Measurements from ENCODE around the gene NLGN2. TPM values are rescaled to one million over a fixed set of nuclear protein-coding genes. Genes with fewer than 3 reads are reported as not detected.
A peak's percentile ranks its signal among the peaks of the same experiment; 100 is the strongest.

The NLGN2 gene
- total RNA-seq, 4 donors from 2014 or later = 2.2 to 6.3 (median 4.7) TPM

DNA sequence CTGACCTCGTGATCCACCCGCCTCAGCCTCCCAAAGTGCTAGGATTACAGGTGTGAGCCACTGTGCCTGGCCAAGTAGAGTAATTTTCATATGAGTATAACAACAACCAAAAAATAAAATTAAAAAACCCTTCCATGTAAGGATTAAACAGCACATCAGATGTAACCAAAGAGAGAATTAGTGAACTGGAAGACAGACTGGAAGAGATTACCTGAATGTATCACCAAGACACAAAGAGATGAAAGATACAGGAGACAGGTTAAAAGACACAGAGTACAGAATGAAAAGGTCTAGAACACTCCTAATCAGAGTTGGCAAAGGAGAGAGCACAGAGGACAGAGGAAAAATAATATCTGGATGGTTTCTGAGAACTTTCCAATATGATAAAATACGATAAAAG, 28.5 kb upstream of the NLGN2 start:
- TF ChIP-seq, protein P1, sequence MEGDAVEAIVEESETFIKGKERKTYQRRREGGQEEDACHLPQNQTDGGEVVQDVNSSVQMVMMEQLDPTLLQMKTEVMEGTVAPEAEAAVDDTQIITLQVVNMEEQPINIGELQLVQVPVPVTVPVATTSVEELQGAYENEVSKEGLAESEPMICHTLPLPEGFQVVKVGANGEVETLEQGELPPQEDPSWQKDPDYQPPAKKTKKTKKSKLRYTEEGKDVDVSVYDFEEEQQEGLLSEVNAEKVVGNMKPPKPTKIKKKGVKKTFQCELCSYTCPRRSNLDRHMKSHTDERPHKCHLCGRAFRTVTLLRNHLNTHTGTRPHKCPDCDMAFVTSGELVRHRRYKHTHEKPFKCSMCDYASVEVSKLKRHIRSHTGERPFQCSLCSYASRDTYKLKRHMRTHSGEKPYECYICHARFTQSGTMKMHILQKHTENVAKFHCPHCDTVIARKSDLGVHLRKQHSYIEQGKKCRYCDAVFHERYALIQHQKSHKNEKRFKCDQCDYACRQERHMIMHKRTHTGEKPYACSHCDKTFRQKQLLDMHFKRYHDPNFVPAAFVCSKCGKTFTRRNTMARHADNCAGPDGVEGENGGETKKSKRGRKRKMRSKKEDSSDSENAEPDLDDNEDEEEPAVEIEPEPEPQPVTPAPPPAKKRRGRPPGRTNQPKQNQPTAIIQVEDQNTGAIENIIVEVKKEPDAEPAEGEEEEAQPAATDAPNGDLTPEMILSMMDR (IDR thresholded peaks at IDR 0.05) = no peak
- no peak for TF ChIP-seq POLR2A (IDR thresholded peaks at IDR 0.05)
- DNase-seq = no peak
- Histone ChIP-seq H3K36me3 (no peaks in the 10 kb centered on the region), H3K4me1 (peaks cover 15 to 23% of the 10 kb centered on the region in 2 donors), H3K9me3 (no peaks in the 10 kb centered on the region), H3K4me3 (replicated peaks in 1 of 3) (no peak overlapping the region), H3K27me3 (no peaks in the 10 kb centered on the region), H3K27ac (no peak overlapping the region)
- 95 to 96% methylated on average over 3 of the region's 3 CpGs for WGBS, 2 donors
- intact Hi-C loops (cut with DNase I) = no loop called here

DNA sequence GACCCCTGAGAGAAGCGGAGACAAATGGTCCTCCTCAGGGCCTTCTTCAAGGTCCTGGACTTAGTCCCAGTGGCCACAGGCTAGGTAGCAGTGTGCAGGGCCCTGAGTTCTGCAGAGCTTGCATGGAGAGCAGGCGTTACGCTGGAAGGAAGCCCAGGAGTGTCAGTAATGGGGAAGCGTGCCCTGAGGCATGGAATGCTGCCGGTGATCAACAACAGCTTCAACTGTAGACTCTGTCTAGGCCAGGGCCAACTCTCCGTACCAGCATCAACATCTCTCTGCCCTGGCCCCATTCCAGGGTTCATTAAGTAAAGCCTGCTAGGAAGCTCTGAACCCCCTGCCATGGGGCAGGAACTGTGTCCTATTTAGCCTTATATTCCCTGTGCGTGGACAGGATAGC, 27.3 kb upstream of the NLGN2 start:
- no peaks in the 10 kb centered on the region for H3K27me3 ChIP-seq
- peak overlapping the region in 1 of 3 donors; percentile 74 for H3K27ac ChIP-seq
- intact Hi-C loops (cut with DNase I) = no loop called here

DNA sequence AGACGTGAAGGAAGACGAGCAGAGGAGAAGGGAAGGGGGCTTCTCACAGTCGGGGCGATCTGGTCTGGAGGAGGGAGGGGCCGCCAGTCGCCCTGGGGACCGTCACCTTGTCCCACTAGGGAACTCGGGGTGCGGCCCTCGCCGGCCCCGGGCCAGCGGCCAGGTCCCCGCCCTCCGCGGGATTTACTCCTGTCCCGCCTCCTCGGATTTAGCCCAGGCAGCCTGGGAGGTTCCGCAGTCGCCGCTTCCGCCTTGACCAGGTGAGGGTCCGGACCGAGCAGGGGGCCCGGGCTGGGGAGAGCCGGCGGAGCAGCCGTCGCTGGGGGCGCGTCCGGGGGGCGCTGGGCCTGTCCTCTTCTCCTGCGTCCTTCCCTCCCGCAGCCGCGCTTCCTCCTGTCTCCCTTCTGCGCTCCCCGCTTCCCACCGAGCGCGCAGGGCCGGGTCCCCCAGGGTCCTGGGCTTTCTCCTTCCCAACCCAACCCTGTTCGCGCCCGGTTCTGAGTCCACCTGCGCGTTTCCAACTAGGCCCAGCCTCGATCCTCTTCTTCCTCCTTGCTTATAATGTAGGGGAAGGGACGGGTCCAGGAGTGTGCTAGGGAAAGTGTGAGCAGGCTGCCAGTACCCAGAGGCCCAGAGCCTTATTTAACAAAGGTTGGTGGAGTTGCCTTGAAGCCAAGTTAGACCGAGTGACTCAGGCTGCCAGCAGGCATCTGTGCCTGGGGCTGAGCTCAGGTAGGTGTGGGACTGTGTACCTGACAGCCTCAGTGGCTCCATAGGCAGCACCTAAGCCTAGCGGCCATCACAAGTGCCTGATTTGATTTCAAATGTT, 26.6 kb upstream of the NLGN2 start, which contains the start of gene TNK1:
Gene TNK1 (plus strand): TSS at position 235 of the 829 bp plus-strand sequence. CDS start 1,838 bp downstream, outside the sequence.
- Histone ChIP-seq H3K36me3 (no peaks in the 10 kb centered on the region), H3K27ac (peak within 1 kb of the TSS in 2 of 3 donors; percentile 49 to 74), H3K4me1 (peaks cover 15 to 23% of the 10 kb centered on the region in 2 donors), H3K27me3 (no peaks in the 10 kb centered on the region), H3K9me3 (no peaks in the 10 kb centered on the region), H3K4me3 (replicated peaks in 1 of 3) (peak within 1 kb of the TSS; percentile 3 to 72 (median 6))
- intact Hi-C loops (cut with DNase I) = no loop called here
- peak in 1 of 2 donors; percentile 79 for TF ChIP-seq POLR2A (IDR thresholded peaks at IDR 0.05)
- TF ChIP-seq, protein P1 (IDR thresholded peaks at IDR 0.05) = no peak
- peak; percentile 80 to 83 for DNase-seq
- WGBS, 2 donors = 4 to 7% methylated on average over 33 to 47 of the region's 52 CpGs

More for the DNA sequence above, 27.3 kb upstream of the NLGN2 start:
- Histone ChIP-seq H3K36me3 (no peaks in the 10 kb centered on the region), H3K4me1 (peaks cover 15 to 23% of the 10 kb centered on the region in 2 donors), H3K4me3 (replicated peaks in 1 of 3) (peak overlapping the region in 1 of 3 donors; percentile 72), H3K9me3 (no peaks in the 10 kb centered on the region)
- 2 to 25% methylated on average over 3 to 7 of the region's 7 CpGs for WGBS, 2 donors
- no peak for TF ChIP-seq POLR2A (IDR thresholded peaks at IDR 0.05)
- TF ChIP-seq, protein P1 (IDR thresholded peaks at IDR 0.05) = no peak
- DNase-seq = peak; percentile 81 to 85

DNA sequence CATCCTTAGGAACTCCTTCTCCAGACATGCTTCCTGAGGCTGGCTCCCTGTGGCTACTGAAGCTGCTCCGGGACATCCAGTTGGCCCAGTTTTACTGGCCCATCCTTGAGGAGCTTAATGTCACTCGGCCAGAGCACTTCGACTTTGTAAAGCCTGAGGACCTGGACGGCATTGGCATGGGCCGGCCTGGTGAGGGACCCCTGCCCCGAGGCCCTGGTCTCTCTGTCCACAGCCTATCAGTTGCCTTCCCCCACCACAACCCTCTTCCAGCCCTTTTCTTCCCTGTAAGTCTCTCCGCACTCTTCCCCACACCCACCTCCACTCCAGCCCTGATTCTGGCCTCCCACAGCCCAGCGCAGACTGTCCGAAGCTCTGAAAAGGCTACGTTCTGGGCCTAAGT, 24.7 kb upstream of the NLGN2 start:
- 93 to 94% methylated on average over 9 to 10 of the region's 10 CpGs for WGBS, 2 donors
- no peaks in the 10 kb centered on the region for H3K27me3 ChIP-seq
- peaks cover 15 to 23% of the 10 kb centered on the region in 2 donors for H3K4me1 ChIP-seq
- H3K9me3 ChIP-seq = no peaks in the 10 kb centered on the region
- H3K4me3 ChIP-seq (replicated peaks in 1 of 3) = no peak overlapping the region
- no peak overlapping the region for H3K27ac ChIP-seq
- no peaks in the 10 kb centered on the region for H3K36me3 ChIP-seq
- no peak for DNase-seq
- intact Hi-C loops (cut with DNase I) = no loop called here
- TF ChIP-seq, protein P1 (IDR thresholded peaks at IDR 0.05) = no peak
- TF ChIP-seq POLR2A (IDR thresholded peaks at IDR 0.05) = no peak

DNA sequence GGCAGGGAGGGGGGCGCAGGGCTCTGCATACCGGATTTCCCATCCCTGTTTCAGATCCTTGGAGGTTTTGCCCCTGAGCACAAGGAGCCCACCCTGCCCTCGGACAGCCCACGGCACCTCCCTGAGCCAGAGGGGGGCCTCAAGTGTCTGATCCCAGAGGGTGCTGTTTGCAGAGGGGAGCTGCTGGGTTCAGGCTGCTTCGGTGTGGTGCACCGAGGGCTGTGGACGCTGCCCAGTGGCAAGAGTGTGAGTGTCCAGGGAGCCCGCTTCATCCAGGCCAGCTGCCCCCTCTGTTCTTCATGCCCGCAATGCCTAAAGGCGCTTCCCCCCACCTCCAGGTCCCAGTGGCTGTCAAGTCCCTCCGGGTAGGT, 24.3 kb upstream of the NLGN2 start:
- Histone ChIP-seq H3K27me3 (no peaks in the 10 kb centered on the region), H3K9me3 (no peaks in the 10 kb centered on the region), H3K4me1 (peaks cover 15 to 23% of the 10 kb centered on the region in 2 donors), H3K36me3 (no peaks in the 10 kb centered on the region), H3K27ac (no peak overlapping the region), H3K4me3 (replicated peaks in 1 of 3) (no peak overlapping the region)
- intact Hi-C loops (cut with DNase I) = no loop called here
- 84 to 95% methylated on average over 5 to 10 of the region's 11 CpGs for WGBS, 2 donors
- TF ChIP-seq, protein P1 (IDR thresholded peaks at IDR 0.05) = no peak
- TF ChIP-seq POLR2A (IDR thresholded peaks at IDR 0.05) = no peak
- no peak for DNase-seq
